ENCODE results near the gene RTL10.
A peak's percentile ranks its signal among the peaks of the same experiment; 100 is the strongest.

RTL10 gene, protein sequence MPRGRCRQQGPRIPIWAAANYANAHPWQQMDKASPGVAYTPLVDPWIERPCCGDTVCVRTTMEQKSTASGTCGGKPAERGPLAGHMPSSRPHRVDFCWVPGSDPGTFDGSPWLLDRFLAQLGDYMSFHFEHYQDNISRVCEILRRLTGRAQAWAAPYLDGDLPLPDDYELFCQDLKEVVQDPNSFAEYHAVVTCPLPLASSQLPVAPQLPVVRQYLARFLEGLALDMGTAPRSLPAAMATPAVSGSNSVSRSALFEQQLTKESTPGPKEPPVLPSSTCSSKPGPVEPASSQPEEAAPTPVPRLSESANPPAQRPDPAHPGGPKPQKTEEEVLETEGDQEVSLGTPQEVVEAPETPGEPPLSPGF

DNA sequence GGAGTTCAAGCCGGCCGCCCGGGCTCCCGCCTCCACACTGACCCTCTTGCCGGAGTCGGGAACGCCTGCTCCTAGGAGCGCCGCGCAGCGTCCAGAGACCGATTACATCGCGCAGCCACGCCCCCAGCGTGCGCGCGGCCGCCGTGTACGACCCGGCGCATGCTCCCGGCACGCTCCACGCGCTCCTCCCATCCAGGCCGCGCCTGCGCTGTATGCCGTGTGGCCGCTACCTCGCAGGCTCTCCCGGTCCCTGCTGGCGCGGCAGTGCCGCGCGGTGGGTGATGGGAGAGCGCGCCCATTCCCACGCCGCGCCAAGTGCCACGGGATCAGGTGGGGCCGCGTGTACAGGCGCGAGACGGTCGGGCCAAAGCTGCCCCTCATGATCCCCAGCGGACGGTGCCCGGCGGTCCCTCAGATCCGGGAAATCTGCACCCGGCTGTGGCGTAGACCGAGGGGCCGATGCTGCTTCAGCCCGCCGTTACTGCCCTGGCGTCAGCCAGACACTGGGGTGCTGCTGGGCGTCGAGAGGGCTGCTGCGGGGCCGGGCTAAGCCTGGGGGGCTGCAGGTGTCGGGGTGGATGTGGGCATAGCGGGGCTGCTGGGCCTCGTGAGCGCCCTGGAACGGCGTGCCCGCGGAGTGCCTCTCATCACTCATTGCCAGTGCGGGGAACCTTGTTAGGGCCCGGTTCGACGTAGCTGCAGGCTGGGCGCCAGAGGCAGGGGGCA is at the start of gene RTL10, which contains the start of gene GNB1L:
RTL10 (minus strand) TSS at position 97 of the 726 bp plus-strand sequence. CDS start 2,613 bp downstream, outside the sequence.
GNB1L (minus strand) TSS at position 97 of the 726 bp plus-strand sequence. CDS start 33,519 bp downstream, outside the sequence.
- DNase-seq, result peak; percentile 97

DNA sequence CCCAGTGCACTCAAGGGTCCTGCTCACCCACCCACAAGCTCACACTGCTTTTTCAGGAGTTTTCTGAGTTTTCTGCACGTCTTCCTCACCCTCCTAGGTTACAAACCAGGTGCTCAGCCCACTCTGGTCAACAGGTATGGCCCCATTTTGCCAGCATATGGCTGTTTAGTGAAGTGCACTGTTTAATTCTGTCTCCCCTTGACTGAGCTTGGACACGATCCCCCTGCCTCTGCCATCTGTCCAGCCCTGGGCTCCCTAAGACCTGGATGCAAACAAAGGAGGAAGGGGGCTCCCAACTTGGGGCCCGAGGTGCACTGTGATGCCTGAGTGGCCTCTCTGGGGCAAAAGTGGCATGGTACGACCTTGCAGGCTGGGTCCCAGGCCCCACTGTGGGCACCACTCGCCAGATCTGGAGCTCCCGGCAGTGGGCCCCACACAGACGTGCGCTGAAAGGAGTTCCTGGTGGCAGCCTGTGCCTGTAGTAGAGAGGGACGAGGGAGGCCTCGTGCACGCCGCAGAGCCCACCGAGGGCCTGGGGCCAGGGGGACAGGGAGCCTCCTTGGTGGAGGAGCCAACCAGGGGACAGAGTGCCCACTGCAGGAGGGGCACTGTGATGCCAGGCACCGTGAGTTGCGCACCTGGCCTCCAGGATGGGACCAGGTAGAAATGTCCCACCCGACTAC is 49.6 kb upstream of the RTL10 start:
- DNase-seq, result no peak

DNA sequence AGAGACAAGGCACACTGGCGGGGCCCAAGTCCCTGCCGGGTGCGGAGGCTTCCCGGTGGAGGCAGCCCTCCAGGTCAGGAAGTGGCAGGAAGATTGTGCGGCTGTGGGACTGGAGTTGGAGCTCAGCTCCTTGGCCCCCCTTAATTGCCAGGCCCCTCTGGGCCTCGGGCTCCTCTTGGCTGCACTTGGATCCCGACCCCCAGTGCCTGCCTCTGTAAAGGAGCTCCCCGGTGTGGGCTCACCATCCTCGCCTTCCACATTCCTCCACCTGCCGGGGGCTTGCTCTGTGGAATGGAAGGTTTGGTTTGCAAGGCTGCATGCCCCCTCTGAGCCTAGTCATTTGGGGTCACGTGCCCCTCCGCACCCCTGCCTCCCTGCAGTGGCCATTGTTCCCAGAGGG is 48.8 kb upstream of the RTL10 start:
- no peak for DNase-seq

DNA sequence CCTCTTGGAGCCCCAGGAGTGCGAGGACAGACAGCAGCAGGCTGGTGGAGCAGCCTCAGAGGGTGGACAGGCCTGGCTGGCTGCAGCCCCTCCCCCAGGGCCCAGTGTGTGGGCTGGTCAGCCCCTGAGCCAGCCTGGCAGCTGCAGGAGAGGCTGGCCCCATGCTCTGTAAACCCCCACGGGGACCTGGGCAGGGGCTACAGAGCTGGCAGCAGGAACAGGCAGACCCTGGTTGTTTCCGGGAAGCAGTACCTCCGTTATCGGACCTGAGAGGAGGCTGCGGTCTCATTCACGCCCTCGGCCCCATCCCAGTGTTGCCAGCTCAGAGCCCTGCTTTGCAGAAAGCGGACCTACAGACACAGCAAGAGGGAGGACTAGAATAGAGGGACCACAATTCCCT is 48.4 kb upstream of the RTL10 start:
- DNase-seq, result no peak

DNA sequence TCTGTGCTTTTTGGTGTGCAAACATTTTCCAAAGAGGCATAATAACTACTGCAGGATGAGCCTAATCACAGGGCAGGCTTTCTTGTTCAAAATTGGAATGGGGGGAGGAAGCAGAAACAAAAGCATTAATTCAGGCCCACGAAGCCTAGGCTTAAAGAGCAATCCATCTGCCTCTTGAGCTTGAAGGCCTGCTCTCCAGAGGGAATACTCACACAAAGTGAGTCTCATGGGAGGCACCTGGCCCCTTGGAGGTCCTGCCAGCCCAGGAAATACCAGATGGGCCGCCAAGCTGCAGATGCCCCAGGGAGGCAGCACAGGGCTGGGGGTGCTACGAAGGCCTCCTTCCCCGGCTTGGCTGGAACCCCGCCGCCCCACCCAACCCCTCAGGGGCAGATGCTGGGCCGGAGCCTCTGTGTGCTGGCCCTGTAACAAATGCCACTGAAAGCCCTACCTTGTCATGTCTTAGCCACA is 47.6 kb upstream of the RTL10 start:
- DNase-seq, result no peak

DNA sequence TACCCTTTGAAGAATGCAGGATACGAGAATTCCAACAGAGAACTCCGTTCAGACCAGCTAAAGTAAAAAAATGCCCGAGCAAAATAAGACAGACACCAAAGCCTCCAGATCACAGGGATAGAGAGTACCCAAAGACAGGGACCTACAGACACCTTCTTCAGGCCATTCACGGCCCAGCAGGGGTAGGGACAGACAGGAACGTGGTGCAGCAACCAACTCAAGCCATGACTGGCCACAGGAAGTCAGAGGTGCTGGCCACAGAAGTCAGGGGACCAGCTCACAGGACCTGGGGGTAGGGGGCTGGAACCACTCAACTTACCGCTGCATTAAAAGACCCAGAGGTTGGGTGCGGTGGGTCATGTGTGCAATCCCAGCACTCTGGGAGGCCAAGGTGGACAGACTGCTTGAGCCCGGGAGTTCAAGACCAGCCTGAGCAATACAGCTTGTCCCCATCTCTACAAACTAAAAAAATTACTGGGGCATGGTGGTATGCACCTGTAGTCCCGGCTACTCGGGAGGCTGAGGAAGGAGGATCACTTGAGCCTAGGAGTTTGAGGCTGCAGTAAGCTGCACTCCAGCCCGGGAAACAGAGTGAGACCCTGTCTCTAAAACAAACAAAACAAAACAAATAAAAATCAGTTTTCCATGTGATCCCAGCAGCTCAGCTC is 47.0 kb upstream of the RTL10 start:
- DNase-seq, result no peak

DNA sequence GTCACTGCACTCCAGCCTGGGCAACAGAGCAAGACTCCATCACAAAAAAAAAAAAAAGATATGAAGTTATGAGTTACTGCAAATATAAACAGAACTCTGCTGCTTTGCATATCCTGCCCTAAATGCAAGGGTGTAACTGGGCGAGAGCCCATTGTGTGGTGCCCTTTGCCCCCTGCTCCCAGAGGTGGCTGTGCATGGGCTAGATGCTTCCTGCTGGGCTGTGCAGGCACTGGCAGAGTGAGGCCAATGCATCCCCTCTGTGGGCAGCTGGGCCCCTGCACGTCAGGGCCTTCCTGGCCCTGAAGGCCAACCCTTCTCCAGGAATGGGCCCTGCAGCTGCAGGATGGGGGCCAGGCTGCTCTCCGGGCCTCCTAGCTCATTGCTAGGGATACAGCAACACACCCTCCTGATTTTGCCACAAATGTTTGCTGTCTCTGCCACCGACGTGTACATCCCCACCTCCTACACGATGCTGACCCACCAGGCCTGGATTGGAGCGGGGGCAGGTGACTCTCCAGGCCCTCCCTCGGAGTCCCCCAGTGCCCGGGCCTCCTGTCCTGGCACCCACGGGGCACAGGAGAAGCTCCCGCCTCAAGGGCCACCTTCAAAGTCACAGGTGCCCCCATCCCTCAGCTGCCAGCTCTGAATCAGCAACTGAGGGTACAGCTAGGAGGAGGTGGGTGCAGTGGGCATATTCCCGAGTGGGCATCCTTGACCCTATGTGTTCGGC is 46.2 kb upstream of the RTL10 start:
- no peak for DNase-seq

DNA sequence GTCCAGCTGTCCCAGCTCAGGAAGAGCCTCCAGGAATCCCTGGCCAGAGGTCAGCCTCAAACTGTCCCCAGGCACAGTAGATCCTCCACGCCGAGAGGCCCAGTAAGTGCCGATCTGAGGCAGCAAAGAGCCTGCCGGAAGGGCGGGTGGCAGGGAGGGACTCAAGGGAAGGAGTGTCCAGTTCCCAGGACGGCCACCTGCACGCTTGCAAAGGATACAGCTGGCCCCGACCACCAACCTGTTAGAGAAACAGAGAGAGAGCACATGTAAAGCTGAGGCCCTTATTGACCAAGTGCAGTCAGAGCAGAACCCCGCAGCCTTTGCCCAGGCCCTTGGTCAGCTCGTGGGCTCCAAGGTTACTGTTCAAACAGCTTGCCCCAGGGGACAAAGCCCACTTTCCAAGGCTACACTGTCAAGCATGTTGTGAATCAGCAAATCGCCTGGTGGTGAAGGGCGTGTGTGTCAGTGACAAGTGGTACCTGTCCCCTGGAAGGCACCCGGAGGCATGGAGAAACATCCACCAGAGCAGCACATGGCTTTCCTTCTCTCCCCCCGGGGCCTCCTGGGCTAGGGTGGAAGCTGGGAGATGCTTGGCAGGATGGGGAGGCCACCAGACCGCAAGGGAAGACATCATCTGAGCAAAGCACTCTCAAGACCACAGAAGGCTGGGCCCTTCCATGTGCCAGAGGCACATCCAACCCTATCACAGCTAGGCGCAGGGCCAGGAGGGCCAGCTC is 44.3 kb upstream of the RTL10 start:
- DNase-seq, result no peak

DNA sequence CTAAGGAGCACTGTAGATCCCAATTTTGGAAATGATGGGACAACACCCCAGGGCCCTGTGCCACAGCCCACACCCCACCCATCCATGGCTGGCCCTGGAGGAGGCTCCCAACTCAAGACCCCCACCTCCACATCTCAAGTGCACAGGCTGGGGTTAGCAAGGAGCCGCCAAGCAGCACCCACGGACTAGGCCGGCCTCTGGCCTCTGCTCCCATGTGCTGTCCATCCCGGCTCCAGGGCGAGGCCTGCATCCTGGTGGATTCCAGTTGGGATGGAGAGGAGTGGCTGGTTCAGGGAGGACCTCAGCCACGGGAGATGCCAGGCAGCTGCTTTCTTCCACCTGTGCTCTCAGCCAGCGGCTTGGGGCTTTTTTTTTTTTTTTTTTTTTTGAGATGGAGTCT is 43.5 kb upstream of the RTL10 start:
- DNase-seq, result no peak

DNA sequence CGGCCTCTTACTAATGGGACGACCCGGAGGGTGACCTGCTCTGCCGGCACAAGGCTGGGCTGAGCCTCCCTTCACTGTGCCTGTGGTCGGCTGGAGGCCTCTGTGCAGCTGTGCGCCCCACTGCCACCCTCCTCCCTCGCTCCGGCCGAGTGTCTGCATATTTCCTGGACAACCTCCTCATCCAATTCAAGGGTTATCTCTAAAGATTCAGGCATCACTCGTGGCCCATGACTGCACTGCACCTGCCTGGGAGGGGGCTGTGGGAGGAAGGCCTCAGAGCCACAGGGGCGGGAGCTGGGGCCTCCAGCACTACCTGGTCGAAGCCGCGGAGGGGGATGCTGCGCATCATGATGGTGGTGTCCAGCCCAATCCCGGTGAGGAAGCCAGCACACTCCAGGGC is 43.1 kb upstream of the RTL10 start:
- no peak for DNase-seq

DNA sequence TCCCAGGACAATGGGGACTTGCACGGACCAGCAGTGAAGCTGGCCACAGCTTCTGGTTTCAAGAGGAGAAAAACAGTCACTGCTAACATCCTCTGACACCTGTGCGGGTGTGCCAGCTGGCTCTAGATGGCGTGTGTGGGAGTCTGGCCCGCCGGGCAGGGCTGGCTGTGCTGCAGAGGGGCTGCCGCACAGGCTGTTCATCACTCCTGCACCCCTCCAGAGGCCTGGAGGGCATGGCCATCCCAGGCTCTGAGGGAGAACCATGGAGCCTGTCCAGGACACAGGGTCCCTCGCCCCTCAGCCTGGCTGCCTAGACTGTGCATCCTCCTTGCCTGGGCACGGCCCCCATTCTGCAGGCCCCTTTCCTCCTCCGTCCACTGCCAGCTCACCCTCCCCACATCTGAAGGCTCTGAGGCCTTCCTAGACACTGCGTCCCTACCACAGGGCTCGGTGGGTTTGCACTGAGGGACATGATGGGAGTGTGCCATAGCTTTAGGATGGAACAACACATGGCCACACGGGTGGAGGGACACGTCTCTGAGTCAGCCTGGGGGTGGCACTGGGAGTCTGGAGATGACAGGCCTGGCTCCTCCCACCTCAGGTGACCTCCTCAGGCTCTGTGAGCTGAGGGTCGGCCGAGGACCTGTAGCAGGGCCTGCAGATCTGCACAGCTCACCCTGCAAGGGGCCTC is 42.1 kb upstream of the RTL10 start:
- peak; percentile 40 for DNase-seq

DNA sequence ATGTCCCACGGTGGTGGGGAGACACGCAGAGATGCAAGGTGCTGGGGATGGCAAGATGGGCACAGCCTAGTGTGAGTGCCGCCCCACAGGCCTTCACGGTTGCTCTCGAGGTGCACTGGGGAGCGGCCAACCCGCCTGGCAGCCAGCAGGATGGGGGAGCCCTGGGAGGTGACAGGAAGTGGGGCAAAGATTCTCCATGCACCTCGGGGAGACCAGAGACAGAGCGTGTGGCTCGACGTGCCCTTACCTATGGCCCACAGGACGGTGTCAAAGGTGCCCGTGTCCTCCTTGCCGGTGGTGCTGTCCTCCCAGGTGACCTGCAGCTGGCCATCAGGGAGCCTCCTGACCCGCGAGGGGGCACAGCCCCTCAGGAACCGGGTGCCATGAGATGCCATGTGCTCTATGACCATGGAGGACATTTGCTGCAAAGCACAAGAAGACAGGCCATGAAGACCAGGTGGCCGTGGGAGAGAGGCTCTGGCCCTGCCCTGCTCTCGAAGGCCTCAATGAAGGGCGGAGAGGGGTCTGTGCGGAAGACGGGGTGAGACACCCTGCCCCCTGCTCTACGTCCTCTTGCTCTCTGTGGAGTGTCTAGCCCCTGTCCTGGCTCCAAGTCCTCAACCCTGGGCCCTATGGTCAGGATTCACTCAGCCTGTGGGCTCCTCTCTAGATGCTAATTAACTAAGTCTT is 40.6 kb upstream of the RTL10 start:
- DNase-seq, result no peak

DNA sequence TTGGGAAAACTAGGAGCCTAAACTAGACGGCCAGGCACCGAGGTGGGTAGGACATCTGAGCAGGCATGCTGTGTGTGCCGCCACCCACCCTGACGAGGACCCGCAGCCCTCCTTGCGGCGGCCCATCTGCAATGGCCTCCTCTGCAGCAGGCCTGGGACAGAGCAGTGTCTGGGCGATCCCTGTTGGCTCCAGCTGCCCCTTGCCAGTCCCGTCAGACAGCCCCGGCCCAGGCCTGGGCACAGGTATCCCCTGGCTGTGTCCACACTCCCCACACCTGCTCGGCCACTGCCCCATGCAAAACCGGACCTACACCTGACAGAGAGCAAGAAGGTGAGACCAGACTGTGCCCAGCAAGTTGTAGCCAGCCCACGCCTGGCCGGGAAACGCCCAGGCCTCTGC is 38.7 kb upstream of the RTL10 start:
- no peak for DNase-seq

DNA sequence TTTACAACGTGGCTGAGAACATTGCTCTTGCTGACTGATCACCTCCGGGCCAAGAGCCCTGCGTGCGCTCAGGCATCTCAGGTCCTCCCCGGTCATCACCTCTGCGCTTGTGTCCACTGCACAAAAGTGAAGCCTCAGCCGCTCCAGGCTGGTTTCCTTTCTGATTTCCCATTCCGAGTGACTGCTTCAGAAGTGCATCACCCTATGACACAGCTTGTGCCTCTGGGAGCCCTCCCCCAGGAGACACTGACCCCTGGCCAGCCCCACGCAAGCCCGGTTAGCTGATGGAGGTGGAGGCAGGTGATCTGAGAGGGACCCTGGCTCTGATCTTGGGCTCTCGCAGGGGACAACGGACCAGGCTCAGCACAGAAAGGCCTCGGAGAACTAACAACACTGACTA is 38.3 kb upstream of the RTL10 start:
- no peak for DNase-seq

DNA sequence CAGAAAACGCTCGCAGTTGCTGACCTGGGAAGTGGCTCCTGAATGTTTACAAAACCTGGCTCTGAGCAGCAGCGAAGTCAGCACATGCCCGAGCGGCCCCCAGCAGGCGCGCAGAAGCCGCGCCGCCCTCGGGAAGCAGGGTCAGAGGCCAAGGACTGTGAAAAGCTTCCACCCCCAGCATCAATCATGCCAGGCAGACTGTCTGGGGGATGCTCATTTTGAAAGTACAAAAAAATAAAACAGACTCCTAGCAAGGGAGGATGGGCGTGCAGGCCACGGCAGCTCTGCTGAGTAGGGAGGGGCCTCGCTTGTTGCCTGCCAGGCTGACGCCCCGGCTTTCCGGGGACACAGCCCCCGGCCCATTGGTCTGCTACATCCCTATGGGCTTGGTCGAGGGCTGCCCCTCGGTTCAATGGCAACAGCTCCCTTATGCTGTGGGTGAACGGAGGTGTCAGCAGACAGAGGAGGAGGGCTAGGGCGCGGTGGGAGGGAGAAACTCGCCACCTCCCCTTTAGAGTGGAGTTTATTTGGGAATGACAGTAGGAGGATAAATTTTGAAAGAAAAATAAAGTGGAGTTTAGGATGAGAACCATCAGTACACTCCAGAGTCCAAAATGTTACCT is 37.7 kb upstream of the RTL10 start:
- DNase-seq, result peak; percentile 79

DNA sequence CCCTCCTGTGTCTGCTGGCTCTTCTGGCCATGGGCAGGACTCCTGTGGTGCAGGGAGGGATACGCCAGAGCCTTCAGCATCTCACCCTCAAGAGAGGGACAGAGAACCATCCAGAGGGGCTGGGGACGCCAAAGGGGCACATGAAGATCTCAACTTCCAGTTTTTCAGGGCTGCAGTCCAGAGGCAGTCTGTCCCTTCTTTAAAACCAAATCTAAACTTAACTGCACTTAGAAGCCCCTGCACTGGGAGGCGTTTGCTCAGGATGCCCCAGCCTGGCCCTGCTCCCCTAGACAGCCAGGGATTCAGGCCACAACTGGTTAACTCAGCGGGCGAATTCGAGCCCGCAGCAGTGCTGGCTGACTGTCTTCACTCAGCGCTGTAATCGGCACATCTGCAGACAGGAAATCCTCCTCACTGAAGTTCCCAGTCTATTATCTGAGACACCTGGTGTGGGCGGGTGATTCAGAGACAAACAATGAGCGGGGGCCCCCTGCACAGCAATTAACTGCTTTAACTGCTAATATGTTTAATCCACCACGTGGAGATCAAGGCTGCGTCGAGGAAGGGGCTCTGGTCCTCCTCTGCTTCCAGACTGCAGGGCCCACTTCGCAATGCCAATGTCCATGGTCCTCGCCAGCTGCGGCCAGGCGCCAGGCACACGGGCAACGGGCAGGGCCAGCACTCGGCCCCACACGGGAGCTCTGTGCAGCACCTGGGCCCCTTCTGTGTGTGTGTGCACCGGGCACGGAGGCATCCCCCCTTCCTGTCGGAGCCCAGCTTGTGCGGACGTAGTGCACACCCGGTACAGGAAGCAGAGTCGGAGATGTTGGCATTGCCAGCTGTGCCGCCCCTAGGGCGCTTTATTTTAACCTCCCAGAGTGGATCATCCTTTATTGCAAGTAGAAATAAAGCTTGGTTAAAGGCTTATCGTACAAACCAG is 36.9 kb upstream of the RTL10 start:
- DNase-seq, result peak; percentile 92

DNA sequence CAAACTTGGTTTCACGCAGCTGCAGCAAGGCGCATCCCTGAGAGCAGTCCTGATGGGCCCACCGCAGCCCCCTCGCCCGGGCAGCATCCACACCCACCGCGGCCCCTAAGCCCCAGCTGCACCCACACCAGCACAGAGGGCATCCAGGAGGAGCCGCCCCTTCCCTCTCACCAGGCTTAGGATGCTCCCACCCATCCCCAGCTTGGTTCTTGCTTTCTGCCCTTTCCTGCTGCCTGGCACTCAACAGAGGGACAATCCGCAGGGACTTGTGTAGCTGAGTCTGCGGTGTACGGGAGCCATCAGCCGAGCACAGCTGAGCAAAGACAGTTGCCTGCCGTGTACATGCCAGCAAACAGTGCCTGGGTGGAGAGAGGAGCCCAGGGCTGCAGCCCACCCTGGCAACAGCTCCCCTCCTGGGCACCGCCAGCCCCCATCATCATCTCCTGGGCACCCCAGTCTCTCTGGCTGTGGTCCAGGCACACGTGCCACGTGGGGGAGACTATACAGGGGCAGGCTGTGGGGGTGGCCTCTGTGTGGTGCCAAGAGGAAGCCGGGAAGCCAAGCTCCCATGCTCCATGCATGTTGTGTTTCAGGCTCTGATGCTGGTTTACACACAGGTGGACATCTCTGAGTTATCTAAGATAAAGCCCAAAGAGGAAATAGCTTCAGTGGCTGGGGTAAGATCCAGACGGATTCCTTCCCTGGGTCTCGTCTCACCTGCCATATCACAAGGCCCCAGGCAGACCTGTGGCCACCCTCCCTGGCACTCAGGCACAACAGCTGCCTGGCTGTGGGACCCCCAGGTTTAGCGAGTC is 36.0 kb upstream of the RTL10 start:
- no peak for DNase-seq

DNA sequence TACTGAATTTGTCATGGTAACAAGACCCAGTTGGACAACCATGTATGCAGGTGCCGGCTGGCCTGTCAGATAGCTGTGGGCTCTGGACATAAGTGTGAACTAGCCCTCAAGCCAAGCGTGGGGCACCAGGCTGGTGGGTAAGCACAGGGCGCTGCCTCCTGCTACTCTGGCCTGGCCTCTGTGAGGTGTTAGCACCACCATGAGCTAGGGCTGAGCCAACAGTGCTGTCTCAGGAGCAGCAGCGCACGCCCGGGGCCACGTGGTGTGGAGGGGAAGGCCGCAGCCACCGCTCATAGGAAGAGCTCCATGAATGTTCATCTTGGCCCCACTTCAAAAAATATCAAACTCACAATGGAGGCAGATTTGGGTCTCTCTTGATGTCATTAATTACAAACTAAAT is 35.3 kb upstream of the RTL10 start:
- peak; percentile 60 for DNase-seq
